Natural killer cell (primary cell): ENCODE measurements around the gene ISM1. TPM values are rescaled to one million over a fixed set of nuclear protein-coding genes. Genes with fewer than 3 reads are reported as not detected.

Experiments
- ATAC-seq, 3 donors: fragments of 150-1000 bp in 2 of 3; fragments of 200-7000 bp in 1 of 3; cut with Tn5 transposase; 1 replicate in 1 of 3; 2 replicates in 2 of 3; pipeline ENCODE4 v1.10.0; 2021; ENCODE audit warnings: mild to moderate bottlenecking in 2 of 3, moderate library complexity in 2 of 3
- DNase-seq, 2 donors: peaks; one replicate each; pipeline versions ENCODE4 v3.0.0 to v3.0.0-alpha.2; 2013 to 2021; ENCODE audit warnings: mixed read lengths in 1 of 2
- H3K27ac ChIP-seq: one replicate; pipeline ENCODE4 v1.5.1; 2013; ENCODE audit warnings: mild to moderate bottlenecking, low read length
- H3K27me3 ChIP-seq: one replicate; pipeline ENCODE4 v1.6.1; 2013; ENCODE audit warnings: low read length; ENCODE audit not compliant: control insufficient read depth, insufficient read depth
- H3K36me3 ChIP-seq: one replicate; pipeline ENCODE4 v1.6.1; 2013; ENCODE audit warnings: low read length; ENCODE audit not compliant: control insufficient read depth, insufficient read depth
- H3K4me1 ChIP-seq: one replicate; pipeline ENCODE4 v1.6.1; 2013; ENCODE audit warnings: low read length; ENCODE audit not compliant: control insufficient read depth, insufficient read depth
- H3K4me3 ChIP-seq: one replicate; pipeline ENCODE4 v1.5.1; 2013; ENCODE audit warnings: low read length
- H3K9me3 ChIP-seq: one replicate; pipeline ENCODE4 v1.6.1; 2013; ENCODE audit warnings: low read length; ENCODE audit not compliant: control insufficient read depth, insufficient read depth
- H3K27ac Mint-ChIP-seq, 2 donors: one replicate each; pipeline ENCODE4 v1.8.0; 2022; ENCODE audit warnings: mild to moderate bottlenecking in 2 of 2, mixed read lengths in 2 of 2, moderate library complexity in 1 of 2
- H3K27me3 Mint-ChIP-seq, 2 donors: one replicate each; pipeline ENCODE4 v1.8.0; 2022; ENCODE audit warnings: low read depth in 2 of 2, mixed read lengths in 2 of 2
- H3K36me3 Mint-ChIP-seq: one replicate; pipeline ENCODE4 v1.8.0; 2022; ENCODE audit warnings: mixed read lengths
- H3K4me1 Mint-ChIP-seq, 2 donors: one replicate each; pipeline ENCODE4 v1.8.0; 2022; ENCODE audit warnings: mixed read lengths in 2 of 2
- H3K4me3 Mint-ChIP-seq: one replicate; pipeline ENCODE4 v1.8.0; 2022; ENCODE audit warnings: mild to moderate bottlenecking, moderate library complexity, mixed read lengths
- H3K9me3 Mint-ChIP-seq, 2 donors: one replicate each; pipeline ENCODE4 v1.8.0; 2022; ENCODE audit warnings: mixed read lengths in 2 of 2
- CTCF ChIP-seq: fragments of 200-600 bp; IDR thresholded peaks from one replicate; pipeline ENCODE4 v1.8.0; 2022; ENCODE audit warnings: antibody characterized with exemption
- WGBS: methylation state at CpG from one replicate; pipeline ENCODE4 v1.1.7; 2013; ENCODE audit warnings: missing lambda C conversion rate; ENCODE audit not compliant: insufficient coverage; 5-methylcytosine and 5-hydroxymethylcytosine counted together
- intact Hi-C: fragments of 100-400 bp; cut with micrococcal nuclease; formaldehyde crosslinking; loops from one replicate; pipeline ENCODE4 v1.14.2; 2022
- total RNA-seq, 4 donors: library from RNA; stranded (reverse); fragments of 120-200 nt in 1 of 4; gene quantifications; one replicate each; pipeline versions ENCODE4 v1.2.3 to v1.2.4, GENCODE V29; 2013 to 2022

The ISM1 gene
- total RNA-seq, 3 donors from 2014 or later (not counting 1 experiment from before 2014, with no cell fraction given), result 0.13 TPM; not detected in 2

- 83% methylated on average over 2 of the region's 2 CpGs for WGBS
- ATAC-seq (no peak), DNase-seq (no peak)
- H3K4me3 ChIP-seq, result no peak overlapping the region
- no peaks in the 10 kb centered on the region for H3K27me3 ChIP-seq
- Mint-ChIP-seq H3K4me3 (no peak overlapping the region), H3K27ac (no peak overlapping the region), H3K36me3 (no peaks in the 10 kb centered on the region), H3K4me1 (no peaks in the 10 kb centered on the region), H3K9me3 (no peaks in the 10 kb centered on the region), H3K27me3 (no peaks in the 10 kb centered on the region)
- no peaks in the 10 kb centered on the region for H3K36me3 ChIP-seq
- no peak for TF ChIP-seq CTCF
- no peak overlapping the region for H3K27ac ChIP-seq
- intact Hi-C loops, result loop anchor here (1.0 kb wide), 2 partner anchors 143 to 337 kb away; no protein-coding TSS in a partner anchor
- no peaks in the 10 kb centered on the region for H3K4me1 ChIP-seq
- H3K9me3 ChIP-seq, result no peaks in the 10 kb centered on the region
Measured at GRCh38 chr20:13262302-13262650, 41.2 kb downstream of the ISM1 start.

- Histone ChIP-seq H3K9me3 (no peaks in the 10 kb centered on the region), H3K36me3 (no peaks in the 10 kb centered on the region), H3K4me1 (no peaks in the 10 kb centered on the region), H3K27ac (no peak overlapping the region), H3K27me3 (no peaks in the 10 kb centered on the region), H3K4me3 (no peak overlapping the region)
- intact Hi-C loops, result loop anchor here (1.0 kb wide), 2 partner anchors 144 to 338 kb away; no protein-coding TSS in a partner anchor
- no peak overlapping the region for H3K4me3 Mint-ChIP-seq
- H3K27ac Mint-ChIP-seq, result no peak overlapping the region
- no peaks in the 10 kb centered on the region for H3K9me3 Mint-ChIP-seq
- WGBS, result 77% methylated on average over 9 of the region's 9 CpGs
- no peaks in the 10 kb centered on the region for H3K36me3 Mint-ChIP-seq
- no peaks in the 10 kb centered on the region for H3K4me1 Mint-ChIP-seq
- ATAC-seq (no peak), DNase-seq (no peak)
- TF ChIP-seq CTCF, result no peak
- H3K27me3 Mint-ChIP-seq, result peaks cover 0 to 2% of the 10 kb centered on the region in 2 donors
Measured at GRCh38 chr20:13262671-13263360, 41.7 kb downstream of the ISM1 start.

GRCh38 chr20:13263451-13263850, 42.4 kb downstream of the ISM1 start:
- Histone ChIP-seq H3K9me3 (no peaks in the 10 kb centered on the region), H3K27ac (no peak overlapping the region), H3K36me3 (no peaks in the 10 kb centered on the region), H3K27me3 (no peaks in the 10 kb centered on the region), H3K4me3 (no peak overlapping the region), H3K4me1 (no peaks in the 10 kb centered on the region)
- 29% methylated on average over 5 of the region's 5 CpGs for WGBS
- H3K4me3 Mint-ChIP-seq, result no peak overlapping the region
- H3K4me1 Mint-ChIP-seq, result no peaks in the 10 kb centered on the region
- no peaks in the 10 kb centered on the region for H3K9me3 Mint-ChIP-seq
- intact Hi-C loops, result no loop called here
- H3K27ac Mint-ChIP-seq, result no peak overlapping the region
- peaks cover 0 to 2% of the 10 kb centered on the region in 2 donors for H3K27me3 Mint-ChIP-seq
- no peak for TF ChIP-seq CTCF
- DNase-seq, result no peak
- no peak for ATAC-seq
- H3K36me3 Mint-ChIP-seq, result no peaks in the 10 kb centered on the region

GRCh38 chr20:13264907-13265306, 43.8 kb downstream of the ISM1 start:
- Mint-ChIP-seq H3K27ac (no peak overlapping the region), H3K4me3 (no peak overlapping the region), H3K27me3 (peaks cover 0 to 8% of the 10 kb centered on the region in 2 donors), H3K9me3 (no peaks in the 10 kb centered on the region), H3K36me3 (no peaks in the 10 kb centered on the region), H3K4me1 (no peaks in the 10 kb centered on the region)
- intact Hi-C loops, result no loop called here
- Histone ChIP-seq H3K36me3 (no peaks in the 10 kb centered on the region), H3K27ac (no peak overlapping the region), H3K4me1 (no peaks in the 10 kb centered on the region), H3K9me3 (no peaks in the 10 kb centered on the region), H3K4me3 (no peak overlapping the region), H3K27me3 (no peaks in the 10 kb centered on the region)
- DNase-seq (no peak), ATAC-seq (no peak)
- no peak for TF ChIP-seq CTCF
- WGBS, result 85% methylated on average over 5 of the region's 5 CpGs
